Measurements from ENCODE around the gene DMRTA2.

DMRTA2 gene

GRCh38 chr1:50373532-50373931 lies 49.7 kb downstream of the DMRTA2 start:
- no peak for DNase-seq

GRCh38 chr1:50371749-50372148 lies 51.5 kb downstream of the DMRTA2 start:
- DNase-seq: no peak

GRCh38 chr1:50369830-50370229 lies 53.4 kb downstream of the DMRTA2 start:
- DNase-seq: no peak

- no peak for DNase-seq
Observed at GRCh38 chr1:50369008-50369634, 54.1 kb downstream of the DMRTA2 start.

- DNase-seq: no peak
Observed at GRCh38 chr1:50368179-50369007, 54.9 kb downstream of the DMRTA2 start.

Data from amniotic stem cell (primary cell).